ENCODE data around the gene CD300LG.

The CD300LG gene

DNA sequence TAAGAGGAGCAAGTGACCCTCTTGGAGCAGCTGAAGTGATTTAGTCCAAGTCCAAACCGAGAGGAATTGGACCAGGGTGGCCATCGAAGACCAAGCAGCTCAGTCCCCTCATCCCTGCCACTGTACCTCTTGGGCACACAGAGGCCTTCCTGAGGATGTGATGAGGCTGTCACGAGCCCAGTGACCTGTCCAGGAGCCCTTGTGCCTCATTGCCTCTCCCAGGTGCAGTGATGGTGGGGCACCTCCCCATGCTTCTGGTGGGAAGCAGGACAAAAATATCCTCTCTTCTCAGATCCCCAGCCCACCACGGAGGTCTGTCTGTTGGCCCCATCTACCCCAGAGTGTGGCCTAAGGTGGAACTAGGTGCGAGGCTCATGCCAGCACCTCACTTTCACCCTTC, 2.7 kb upstream of the CD300LG start:
- no peak for DNase-seq (ENCODE audit: low read depth, low spot score)
- ChIA-PET CTCF (interaction anchor here (1.0 to 5.2 kb wide), 5 partner anchors 12 to 78 kb away, joined by 3 to 61 read pairs (median 30); partner anchors contain the start of gene MPP3), POLR2A (no interaction called here)
- H3K4me3 ChIP-seq (ENCODE audit: low read depth, low read length), result no peak overlapping the region
- TF ChIP-seq, protein P1, sequence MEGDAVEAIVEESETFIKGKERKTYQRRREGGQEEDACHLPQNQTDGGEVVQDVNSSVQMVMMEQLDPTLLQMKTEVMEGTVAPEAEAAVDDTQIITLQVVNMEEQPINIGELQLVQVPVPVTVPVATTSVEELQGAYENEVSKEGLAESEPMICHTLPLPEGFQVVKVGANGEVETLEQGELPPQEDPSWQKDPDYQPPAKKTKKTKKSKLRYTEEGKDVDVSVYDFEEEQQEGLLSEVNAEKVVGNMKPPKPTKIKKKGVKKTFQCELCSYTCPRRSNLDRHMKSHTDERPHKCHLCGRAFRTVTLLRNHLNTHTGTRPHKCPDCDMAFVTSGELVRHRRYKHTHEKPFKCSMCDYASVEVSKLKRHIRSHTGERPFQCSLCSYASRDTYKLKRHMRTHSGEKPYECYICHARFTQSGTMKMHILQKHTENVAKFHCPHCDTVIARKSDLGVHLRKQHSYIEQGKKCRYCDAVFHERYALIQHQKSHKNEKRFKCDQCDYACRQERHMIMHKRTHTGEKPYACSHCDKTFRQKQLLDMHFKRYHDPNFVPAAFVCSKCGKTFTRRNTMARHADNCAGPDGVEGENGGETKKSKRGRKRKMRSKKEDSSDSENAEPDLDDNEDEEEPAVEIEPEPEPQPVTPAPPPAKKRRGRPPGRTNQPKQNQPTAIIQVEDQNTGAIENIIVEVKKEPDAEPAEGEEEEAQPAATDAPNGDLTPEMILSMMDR (IDR thresholded peaks at IDR 0.05; ENCODE audit: insufficient read depth, low read length, missing control alignments), result no peak

- H3K4me3 ChIP-seq (ENCODE audit: low read depth, low read length), result no peak overlapping the region
- ChIA-PET POLR2A (interaction anchor here (1.0 kb wide), 1 partner anchor 67 kb away, joined by 3 read pairs; the partner anchor contains the start of gene DUSP3), CTCF (interaction anchor here (0.7 to 5.2 kb wide), 35 partner anchors 8 to 197 kb away, joined by 3 to 61 read pairs (median 8); partner anchors contain the start of genes DUSP3 and MPP3)
- DNase-seq (ENCODE audit: low read depth, low spot score), result no peak
- TF ChIP-seq, protein P1 (IDR thresholded peaks at IDR 0.05; ENCODE audit: insufficient read depth, low read length, missing control alignments), result no peak
Observed at GRCh38 chr17:43845766-43846165, 1.2 kb upstream of the CD300LG start.

DNA sequence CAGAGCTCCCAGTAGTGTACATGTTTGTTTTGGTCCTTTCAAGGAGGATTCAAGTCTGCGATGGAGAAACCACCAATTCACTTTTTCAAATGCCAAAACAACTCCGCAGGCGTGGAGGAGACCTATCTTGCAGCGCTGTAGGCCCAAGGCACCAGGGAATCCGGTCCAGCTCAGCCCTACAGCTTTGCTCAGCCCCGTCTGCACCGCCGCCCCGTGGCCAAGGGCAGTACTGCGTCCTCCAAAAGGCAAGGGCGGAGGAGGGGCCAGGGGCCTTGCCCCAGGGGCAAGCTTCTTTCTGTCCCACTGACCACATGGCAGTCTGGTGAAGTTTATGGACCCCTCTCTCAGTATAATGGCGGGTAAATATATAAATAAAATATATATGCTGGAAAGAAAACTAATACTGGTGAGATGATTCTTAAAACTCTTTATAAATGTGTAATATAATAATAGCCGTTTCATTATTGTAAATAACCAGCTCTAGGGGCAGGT, 709 bp upstream of the CD300LG start:
- ChIA-PET CTCF (interaction anchor here (0.7 to 5.2 kb wide), 43 partner anchors 8 to 270 kb away, joined by 3 to 61 read pairs (median 6); partner anchors contain the start of genes DUSP3, MPP2 and MPP3), POLR2A (interaction anchor here (1.0 kb wide), 1 partner anchor 67 kb away, joined by 3 read pairs; the partner anchor contains the start of gene DUSP3)
- DNase-seq (ENCODE audit: low read depth, low spot score), result peak; percentile 3
- TF ChIP-seq, protein P1 (IDR thresholded peaks at IDR 0.05; ENCODE audit: insufficient read depth, low read length, missing control alignments), result peak; percentile 100
- no peak overlapping the region for H3K4me3 ChIP-seq (ENCODE audit: low read depth, low read length)

GRCh38 chr17:43848601-43849000, 1.6 kb downstream of the CD300LG start:
- DNase-seq (ENCODE audit: low read depth, low spot score), result no peak
- no peak overlapping the region for H3K4me3 ChIP-seq (ENCODE audit: low read depth, low read length)
- CTCF ChIA-PET, result interaction anchor here (1.1 to 5.2 kb wide), 6 partner anchors 8 to 82 kb away, joined by 3 to 35 read pairs (median 6); no protein-coding TSS in a partner anchor
- TF ChIP-seq, protein P1 (IDR thresholded peaks at IDR 0.05; ENCODE audit: insufficient read depth, low read length, missing control alignments), result no peak
- POLR2A ChIA-PET, result no interaction called here

DNA sequence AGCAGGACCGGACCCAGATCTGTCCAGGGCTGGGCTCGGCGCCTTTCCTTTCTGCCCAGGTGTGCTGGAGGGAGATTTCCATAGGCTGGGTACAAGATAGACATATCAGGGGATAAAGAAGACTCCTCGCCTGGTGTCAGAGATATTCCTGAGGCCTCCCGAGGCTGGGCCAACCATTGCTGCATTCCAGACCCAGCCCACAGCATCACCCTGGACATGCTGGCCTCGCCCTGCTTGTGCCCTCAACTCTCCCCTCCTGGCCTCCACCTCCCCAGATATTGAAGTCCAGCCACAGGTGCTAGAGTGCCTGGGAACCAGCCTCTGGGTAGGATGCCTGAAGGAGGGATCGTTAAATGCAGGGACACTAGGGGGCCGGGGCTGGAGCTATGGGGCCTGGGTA, 2.1 kb downstream of the CD300LG start:
- no peak overlapping the region for H3K4me3 ChIP-seq (ENCODE audit: low read depth, low read length)
- CTCF ChIA-PET, result interaction anchor here (1.1 to 1.9 kb wide), 4 partner anchors 9 to 82 kb away, joined by 3 to 7 read pairs (median 5); no protein-coding TSS in a partner anchor
- TF ChIP-seq, protein P1 (IDR thresholded peaks at IDR 0.05; ENCODE audit: insufficient read depth, low read length, missing control alignments), result no peak
- no peak for DNase-seq (ENCODE audit: low read depth, low spot score)
- POLR2A ChIA-PET, result no interaction called here

GRCh38 chr17:43852571-43852970, 5.6 kb downstream of the CD300LG start:
- H3K4me3 ChIP-seq (ENCODE audit: low read depth, low read length), result no peak overlapping the region
- ChIA-PET POLR2A (no interaction called here), CTCF (interaction anchor here (0.8 to 1.9 kb wide), 5 partner anchors 9 to 85 kb away, joined by 4 to 5 read pairs (median 4); no protein-coding TSS in a partner anchor)
- no peak for DNase-seq (ENCODE audit: low read depth, low spot score)
- TF ChIP-seq, protein P1 (IDR thresholded peaks at IDR 0.05; ENCODE audit: insufficient read depth, low read length, missing control alignments), result no peak
